SU-DHL-6 (cell line): ENCODE measurements around the gene ITPK1.

ENCODE experiments used
- H2AFZ ChIP-seq: fragments of 200-600 bp; sonication (generic); 2 replicates; pipeline ENCODE4 v1.6.1; 2014; ENCODE audit warnings: low read depth, mild to moderate bottlenecking, moderate library complexity, mixed read lengths, antibody characterized with exemption, low read length; ENCODE audit not compliant: severe bottlenecking
- H3F3A ChIP-seq: fragments of 200-600 bp; shearing (Covaris generic); 2 replicates; pipeline ENCODE4 v1.6.0; 2016; ENCODE audit warnings: antibody characterized with exemption, mild to moderate bottlenecking; ENCODE audit not compliant: insufficient read depth
- H3K27ac ChIP-seq: fragments of 200-600 bp; sonication (generic); 2 replicates; pipeline ENCODE4 v1.5.1; 2016; ENCODE audit warnings: low read depth, mild to moderate bottlenecking, low read length, moderate library complexity, mixed read lengths
- H3K27me3 ChIP-seq: fragments of 200-600 bp; sonication (generic), shearing (Covaris generic); 2 replicates; pipeline ENCODE4 v1.6.0; 2014; ENCODE audit warnings: mild to moderate bottlenecking, low read length
- H3K36me3 ChIP-seq: fragments of 200-600 bp; sonication (generic); 2 replicates; pipeline ENCODE4 v1.6.1; 2014; ENCODE audit warnings: mild to moderate bottlenecking, low read length, mixed read lengths
- H3K4me2 ChIP-seq: fragments of 300-600, 200-600 bp; shearing (Covaris generic), sonication (generic); 2 replicates; pipeline ENCODE4 v1.6.0; 2014; ENCODE audit warnings: low read length, low read depth, mild to moderate bottlenecking; ENCODE audit not compliant: poor library complexity, severe bottlenecking
- H3K4me3 ChIP-seq: fragments of 200-600 bp; sonication (generic); 2 replicates; pipeline ENCODE4 v1.5.1; 2014; ENCODE audit warnings: antibody characterized with exemption, low read length, mild to moderate bottlenecking, mixed read lengths; ENCODE audit not compliant: insufficient read depth, poor library complexity, severe bottlenecking
- H3K79me2 ChIP-seq: fragments of 200-600 bp; sonication (generic); 2 replicates; pipeline ENCODE4 v1.6.1; 2014; ENCODE audit warnings: mild to moderate bottlenecking, low read length, moderate library complexity; ENCODE audit not compliant: insufficient read depth
- H3K9ac ChIP-seq: fragments of 200-600 bp; sonication (generic); 2 replicates; pipeline ENCODE4 v1.7.0; 2014; ENCODE audit warnings: mild to moderate bottlenecking, low read length
- H3K9me2 ChIP-seq: fragments of 200-600 bp; sonication (generic); replicated peaks from 2 replicates; pipeline ENCODE4 v1.6.1; 2014; ENCODE audit warnings: low read length; ENCODE audit not compliant: insufficient read depth
- H3K9me3 ChIP-seq: fragments of 200-600 bp; sonication (generic); 2 replicates; pipeline ENCODE4 v1.6.1; 2014; ENCODE audit warnings: low read length, mixed read lengths; ENCODE audit not compliant: insufficient read depth
- H4K20me1 ChIP-seq: fragments of 200-600 bp; sonication (generic); 2 replicates; pipeline ENCODE4 v1.6.1; 2014; ENCODE audit warnings: low read depth, mild to moderate bottlenecking, antibody characterized with exemption, low read length, moderate library complexity, mixed read lengths
- CTCF ChIP-seq: fragments of 200-600 bp; sonication (generic); IDR thresholded peaks from one replicate; pipeline ENCODE4 v1.5.1; 2017; ENCODE audit warnings: antibody characterized with exemption, mild to moderate bottlenecking, low read length, moderate library complexity; ENCODE audit not compliant: insufficient read depth, poor library complexity, severe bottlenecking
- EZH2phosphoT487 ChIP-seq: fragments of 200-600 bp; sonication (generic), shearing (Covaris generic); conservative IDR thresholded peaks from 2 replicates; pipeline ENCODE4 v1.6.1; 2018; ENCODE audit warnings: mild to moderate bottlenecking, antibody characterized with exemption, low read length, moderate library complexity, mixed read lengths

ITPK1 gene

GRCh38 chr14:93056840-93057585 lies 58.7 kb downstream of the ITPK1 start:
- H3F3A ChIP-seq: no peaks in the 10 kb centered on the region
- TF ChIP-seq EZH2phosphoT487 (no peak), CTCF (no peak)
- H3K9ac ChIP-seq: no peak overlapping the region
- no peaks in the 10 kb centered on the region for H3K9me2 ChIP-seq
- H3K27me3 ChIP-seq: no peaks in the 10 kb centered on the region
- no peaks in the 10 kb centered on the region for H4K20me1 ChIP-seq
- no peaks in the 10 kb centered on the region for H3K9me3 ChIP-seq
- H3K4me3 ChIP-seq: no peak overlapping the region
- no peaks in the 10 kb centered on the region for H3K36me3 ChIP-seq
- H3K27ac ChIP-seq: no peak overlapping the region
- no peak overlapping the region for H2AFZ ChIP-seq
- H3K79me2 ChIP-seq: no peaks in the 10 kb centered on the region
- H3K4me2 ChIP-seq: no peak overlapping the region

DNA sequence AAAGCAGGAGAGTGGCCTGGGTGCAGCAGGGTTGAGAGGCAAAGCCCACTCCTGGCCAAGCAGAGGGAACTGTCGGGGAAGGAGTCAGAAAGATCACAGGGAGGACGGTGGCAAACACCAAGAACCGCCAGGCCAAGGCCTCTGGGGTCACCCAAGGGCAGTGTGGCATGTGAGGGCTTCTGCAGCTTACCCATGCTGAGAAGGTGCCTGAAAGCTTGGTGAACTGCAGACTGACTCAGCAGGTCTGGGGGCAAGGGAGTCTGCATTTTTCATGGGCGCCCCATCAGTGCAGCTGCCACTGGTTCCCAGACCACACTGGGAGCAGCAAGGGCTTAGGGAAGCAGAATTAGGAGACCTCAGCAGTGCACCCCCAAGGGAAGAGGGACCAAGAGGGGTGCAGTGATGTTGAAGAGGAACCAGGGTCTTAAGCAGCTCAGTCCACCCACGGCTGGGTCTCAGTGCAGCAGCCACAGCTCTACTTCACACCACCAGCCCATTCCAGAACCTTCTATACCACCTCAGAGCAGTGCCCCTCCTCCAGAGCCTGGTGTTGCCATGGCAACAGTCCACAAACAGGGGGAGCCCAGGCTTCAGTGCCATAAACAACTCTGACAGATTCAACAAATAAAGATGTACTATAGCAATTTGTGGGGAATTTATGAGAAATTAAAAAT lies 59.4 kb downstream of the ITPK1 start:
- Histone ChIP-seq H3K27ac (no peak overlapping the region), H3K79me2 (no peaks in the 10 kb centered on the region), H3K4me2 (no peak overlapping the region), H3K9ac (no peak overlapping the region), H3K36me3 (no peaks in the 10 kb centered on the region), H4K20me1 (no peaks in the 10 kb centered on the region), H3K27me3 (no peaks in the 10 kb centered on the region), H3F3A (no peaks in the 10 kb centered on the region), H3K9me3 (no peaks in the 10 kb centered on the region), H2AFZ (no peak overlapping the region), H3K9me2 (no peaks in the 10 kb centered on the region), H3K4me3 (no peak overlapping the region)
- TF ChIP-seq CTCF: no peak
- TF ChIP-seq EZH2phosphoT487: no peak

- Histone ChIP-seq H3K79me2 (no peaks in the 10 kb centered on the region), H3K27ac (no peak overlapping the region), H3K9ac (no peak overlapping the region), H3K4me2 (no peak overlapping the region), H3K4me3 (no peak overlapping the region), H3K9me2 (no peaks in the 10 kb centered on the region), H3F3A (no peaks in the 10 kb centered on the region), H3K27me3 (no peaks in the 10 kb centered on the region), H3K36me3 (no peaks in the 10 kb centered on the region), H2AFZ (no peak overlapping the region), H3K9me3 (no peaks in the 10 kb centered on the region), H4K20me1 (no peaks in the 10 kb centered on the region)
- TF ChIP-seq EZH2phosphoT487: no peak
- no peak for TF ChIP-seq CTCF
These were observed 60.0 kb downstream of the ITPK1 start for GRCh38 chr14:93055651-93056115.
